Coronary artery (tissue), 2 donors: Measurements from ENCODE around the gene PDS5B.

ENCODE experiments used
- DNase-seq: peaks from one replicate; pipeline ENCODE4 v3.0.0-alpha.2; 2017; ENCODE audit warnings: low spot score
- H3K27ac ChIP-seq, 2 donors: fragments of 200-600 bp; sonication (generic); one replicate each; pipeline ENCODE4 v1.5.1; 2016 to 2019
- H3K4me3 ChIP-seq: fragments of 200-600 bp; sonication (generic); 2 replicates; pipeline ENCODE4 v1.5.1; 2016; ENCODE audit warnings: mild to moderate bottlenecking, moderate library complexity
- TF ChIP-seq, protein P1 (sequence below): fragments of 200-600 bp; sonication (generic); IDR thresholded peaks from one replicate; pipeline ENCODE4 v1.5.1; 2019; ENCODE audit warnings: antibody characterized with exemption

The PDS5B gene

DNA sequence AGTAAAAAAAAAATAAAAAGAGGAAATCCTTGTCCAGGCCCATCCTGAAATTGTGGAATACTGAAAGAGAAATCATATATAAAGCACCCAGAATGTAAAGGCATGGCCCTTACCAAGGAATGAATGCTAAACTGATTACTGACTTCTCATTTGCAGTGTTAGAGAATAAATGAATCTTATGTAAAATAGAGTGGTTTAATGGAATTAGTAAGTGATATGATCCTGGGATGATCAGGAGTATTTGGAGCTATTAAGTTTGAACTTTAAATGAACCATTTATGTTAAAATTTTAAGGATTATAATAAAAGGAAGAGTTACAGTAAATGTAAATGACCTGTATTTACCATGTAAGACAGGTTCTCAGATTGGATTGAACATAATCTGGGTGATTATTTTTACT lies 75.4 kb downstream of the PDS5B start:
- H3K4me3 ChIP-seq: no peak overlapping the region
- no peak for DNase-seq
- TF ChIP-seq, protein P1, sequence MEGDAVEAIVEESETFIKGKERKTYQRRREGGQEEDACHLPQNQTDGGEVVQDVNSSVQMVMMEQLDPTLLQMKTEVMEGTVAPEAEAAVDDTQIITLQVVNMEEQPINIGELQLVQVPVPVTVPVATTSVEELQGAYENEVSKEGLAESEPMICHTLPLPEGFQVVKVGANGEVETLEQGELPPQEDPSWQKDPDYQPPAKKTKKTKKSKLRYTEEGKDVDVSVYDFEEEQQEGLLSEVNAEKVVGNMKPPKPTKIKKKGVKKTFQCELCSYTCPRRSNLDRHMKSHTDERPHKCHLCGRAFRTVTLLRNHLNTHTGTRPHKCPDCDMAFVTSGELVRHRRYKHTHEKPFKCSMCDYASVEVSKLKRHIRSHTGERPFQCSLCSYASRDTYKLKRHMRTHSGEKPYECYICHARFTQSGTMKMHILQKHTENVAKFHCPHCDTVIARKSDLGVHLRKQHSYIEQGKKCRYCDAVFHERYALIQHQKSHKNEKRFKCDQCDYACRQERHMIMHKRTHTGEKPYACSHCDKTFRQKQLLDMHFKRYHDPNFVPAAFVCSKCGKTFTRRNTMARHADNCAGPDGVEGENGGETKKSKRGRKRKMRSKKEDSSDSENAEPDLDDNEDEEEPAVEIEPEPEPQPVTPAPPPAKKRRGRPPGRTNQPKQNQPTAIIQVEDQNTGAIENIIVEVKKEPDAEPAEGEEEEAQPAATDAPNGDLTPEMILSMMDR: no peak
- no peak overlapping the region for H3K27ac ChIP-seq

DNA sequence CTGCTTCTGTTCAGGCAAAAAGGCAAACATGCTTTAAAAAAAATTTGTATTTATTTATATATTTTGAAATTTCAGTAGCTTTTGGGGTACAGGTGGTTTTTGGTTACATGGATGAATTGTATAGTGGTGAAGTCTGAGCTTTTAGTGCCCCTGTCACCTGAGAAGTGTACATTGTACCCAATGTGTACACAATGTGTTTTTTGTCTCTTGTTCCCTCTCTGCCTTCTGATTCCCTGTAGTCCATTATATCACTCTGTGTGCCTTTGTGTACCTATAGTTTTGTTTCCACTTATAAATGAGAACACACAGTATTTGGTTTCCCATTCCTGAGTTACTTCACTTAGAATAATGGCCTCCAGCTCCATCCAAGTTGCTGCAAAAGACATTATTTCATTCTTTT lies 77.4 kb downstream of the PDS5B start:
- no peak overlapping the region for H3K27ac ChIP-seq
- TF ChIP-seq, protein P1: no peak
- no peak overlapping the region for H3K4me3 ChIP-seq
- DNase-seq: no peak

DNA sequence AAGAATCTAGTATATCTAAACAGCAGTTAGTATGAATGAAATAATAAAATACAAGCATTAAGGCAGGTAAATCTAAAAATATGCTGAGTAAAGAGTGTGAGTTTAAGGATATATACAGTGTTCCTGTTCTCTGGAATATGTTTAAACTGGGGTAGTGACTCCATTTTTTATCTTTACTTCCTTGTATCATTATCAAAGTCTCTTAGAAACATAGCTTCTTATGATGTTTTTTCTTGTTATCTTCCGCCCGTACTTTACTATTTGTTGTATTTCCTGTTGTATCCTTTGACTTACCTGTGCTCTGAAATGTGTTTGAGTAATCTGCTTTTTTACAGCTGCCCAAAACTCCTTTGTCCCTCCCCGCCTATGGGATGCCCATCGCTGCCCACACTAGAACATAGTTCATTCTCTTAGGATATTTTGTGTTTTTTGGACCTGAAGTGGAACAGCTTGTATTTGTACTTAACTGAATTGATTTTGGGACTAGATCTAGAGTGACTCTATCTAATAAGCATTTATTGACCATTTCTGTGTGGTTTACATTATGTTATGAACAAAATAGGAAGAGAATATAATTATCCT lies 80.8 kb downstream of the PDS5B start:
- DNase-seq: no peak
- TF ChIP-seq, protein P1: no peak
- Histone ChIP-seq H3K4me3 (no peak overlapping the region), H3K27ac (no peak overlapping the region)

DNA sequence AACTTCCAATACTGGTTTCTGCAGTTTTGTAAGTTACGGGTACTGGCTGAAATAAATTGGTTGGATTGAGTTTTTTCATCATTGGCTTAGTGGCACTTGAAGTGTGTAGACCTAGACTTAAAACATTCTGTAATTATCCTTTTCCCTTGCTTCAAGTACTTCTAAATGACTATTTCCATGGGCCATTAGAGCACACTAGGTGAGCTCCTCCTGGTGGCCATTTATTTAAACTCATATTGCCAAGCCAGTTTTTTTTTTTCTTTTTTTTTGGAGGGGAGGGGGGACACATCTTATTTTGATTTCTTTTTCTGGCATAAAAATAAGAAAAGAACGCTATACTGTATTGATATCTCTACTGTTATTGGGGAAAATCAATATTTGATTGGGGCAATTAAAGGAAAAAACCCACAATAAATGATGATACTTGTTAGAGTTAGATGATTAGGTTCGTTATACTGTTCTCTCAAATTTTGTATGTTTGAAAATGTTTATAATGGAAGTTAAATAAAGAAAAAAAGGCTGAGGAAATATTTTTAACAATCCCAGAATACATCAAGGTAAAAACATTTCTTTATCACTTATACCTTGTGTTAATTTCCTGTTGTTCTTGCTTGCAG lies 82.9 kb downstream of the PDS5B start:
- Histone ChIP-seq H3K4me3 (no peak overlapping the region), H3K27ac (no peak overlapping the region)
- no peak for DNase-seq
- TF ChIP-seq, protein P1: peak; percentile 41

DNA sequence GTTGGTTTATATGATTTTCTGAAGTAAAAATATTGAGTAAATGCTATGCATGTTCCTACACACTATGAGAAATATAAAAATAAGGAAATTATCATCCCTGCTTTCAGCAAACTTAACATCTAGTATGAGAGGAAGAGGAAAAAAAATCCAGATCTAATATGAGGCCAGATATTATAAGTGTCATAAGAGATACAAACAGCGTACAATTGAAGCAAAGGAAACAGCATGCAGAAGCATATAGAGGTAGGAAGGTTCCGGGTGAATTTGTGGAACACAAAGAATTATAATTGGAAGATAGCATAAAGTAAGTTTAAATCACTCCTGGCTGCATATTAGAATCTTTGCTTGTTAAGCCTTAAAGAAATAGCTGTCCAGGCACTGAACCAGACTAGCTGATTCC lies 88.3 kb downstream of the PDS5B start:
- no peak overlapping the region for H3K27ac ChIP-seq
- DNase-seq: no peak
- H3K4me3 ChIP-seq: no peak overlapping the region
- TF ChIP-seq, protein P1: no peak

DNA sequence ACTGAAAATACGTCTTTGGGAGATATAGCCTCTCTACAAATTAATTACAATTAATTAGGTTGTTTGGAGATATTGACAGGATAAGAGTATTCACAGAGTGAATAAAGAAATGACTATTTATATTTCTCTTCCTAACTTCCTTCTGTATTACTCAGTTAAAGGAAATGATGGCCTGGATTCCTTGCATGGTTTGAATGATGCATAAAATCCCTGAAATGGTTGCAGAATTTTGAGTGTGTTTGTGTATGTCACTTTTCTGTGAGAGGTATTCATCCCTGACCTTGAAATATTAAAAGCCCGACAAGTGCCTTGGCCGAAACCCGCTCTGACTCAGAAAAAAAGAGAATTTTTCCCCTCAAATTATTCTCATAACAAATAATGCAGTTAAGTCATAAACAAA lies 90.0 kb downstream of the PDS5B start:
- H3K4me3 ChIP-seq: no peak overlapping the region
- H3K27ac ChIP-seq: no peak overlapping the region
- DNase-seq: no peak
- TF ChIP-seq, protein P1: no peak

DNA sequence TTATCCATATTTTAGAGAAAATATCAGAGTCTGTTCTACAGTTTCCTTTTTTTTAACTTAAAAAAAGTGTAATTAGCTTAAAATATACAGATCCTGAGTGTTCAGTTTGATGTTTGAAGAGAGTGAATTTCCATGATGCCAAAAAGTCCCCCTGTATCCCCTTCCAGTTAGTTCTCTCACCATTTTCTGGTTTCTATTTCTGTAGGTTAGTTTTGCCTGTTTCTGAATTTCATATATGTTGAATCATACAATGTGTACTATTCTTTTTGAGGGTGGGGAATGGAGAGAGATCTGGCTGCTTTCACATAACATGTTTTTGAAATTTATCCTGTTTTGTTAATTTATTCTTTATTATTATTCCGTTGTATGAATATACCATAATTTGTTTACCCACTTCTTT lies 95.9 kb downstream of the PDS5B start:
- no peak overlapping the region for H3K4me3 ChIP-seq
- no peak for DNase-seq
- TF ChIP-seq, protein P1: no peak
- no peak overlapping the region for H3K27ac ChIP-seq
